Ramos (cell line): Measurements from ENCODE around the gene WDR35.
"Not testable (repeated sequence)": the region's sequence is repeated elsewhere in the genome, so short reads cannot be mapped to it uniquely, and the experiment has no call there.

Experiments
- in situ Hi-C: fragments of 300-500 bp; cut with MboI; formaldehyde crosslinking; loops from one replicate; pipeline ENCODE4 v1.14.3; 2022; ENCODE audit warnings: low sequenced_read_pairs; ENCODE audit not compliant: unreplicated experiment

WDR35 gene

GRCh38 chr2:19947184-19947940, 42.5 kb downstream of the WDR35 start:
- in situ Hi-C loops: no loop called here

GRCh38 chr2:19944205-19944845, 45.6 kb downstream of the WDR35 start:
- in situ Hi-C loops: no loop called here

GRCh38 chr2:19943189-19943588, 46.7 kb downstream of the WDR35 start:
- in situ Hi-C loops: no loop called here

DNA sequence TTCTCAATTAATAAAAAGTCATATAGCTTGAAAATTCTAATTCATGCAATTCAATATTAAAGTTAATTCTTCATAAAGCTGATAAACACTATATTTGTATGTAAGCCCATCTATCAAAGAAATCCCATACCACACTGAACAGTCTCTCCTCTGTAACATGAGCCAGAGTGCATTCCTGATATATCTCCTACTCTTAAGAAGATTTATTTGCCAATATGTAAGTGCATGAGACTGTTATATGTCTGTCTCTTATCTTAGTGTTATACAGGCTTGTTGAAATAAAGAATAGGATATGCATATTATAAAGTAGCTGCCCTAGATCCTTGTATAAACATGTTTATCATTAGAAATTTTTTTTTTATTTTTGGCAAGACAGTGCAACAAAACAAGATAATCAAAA, 47.7 kb downstream of the WDR35 start:
- in situ Hi-C loops: no loop called here

GRCh38 chr2:19937004-19937403, 52.9 kb downstream of the WDR35 start:
- in situ Hi-C loops: no loop called here

- in situ Hi-C loops: no loop called here
These were observed 53.7 kb downstream of the WDR35 start for GRCh38 chr2:19936203-19936602.

GRCh38 chr2:19933351-19933981, 56.4 kb downstream of the WDR35 start:
- in situ Hi-C loops: no loop called here

DNA sequence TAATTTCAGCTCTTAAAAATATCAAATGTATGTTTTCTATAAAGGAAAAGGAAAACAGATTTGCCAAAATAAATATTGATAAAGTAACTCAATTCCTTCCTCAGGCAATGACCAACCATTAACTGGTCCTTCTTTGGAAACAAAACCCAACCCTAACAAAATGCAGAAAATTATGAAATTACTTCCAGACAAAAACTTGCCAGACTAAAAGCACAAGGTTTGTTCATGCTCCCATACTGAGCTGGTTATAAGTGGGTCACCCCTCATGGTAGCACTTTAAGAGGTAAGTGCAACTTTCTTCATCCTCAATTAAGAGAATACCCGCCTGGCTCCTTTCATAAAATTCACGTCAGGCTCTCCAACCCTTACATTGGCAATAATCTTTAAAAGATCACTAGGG, 57.0 kb downstream of the WDR35 start:
- in situ Hi-C loops: no loop called here

DNA sequence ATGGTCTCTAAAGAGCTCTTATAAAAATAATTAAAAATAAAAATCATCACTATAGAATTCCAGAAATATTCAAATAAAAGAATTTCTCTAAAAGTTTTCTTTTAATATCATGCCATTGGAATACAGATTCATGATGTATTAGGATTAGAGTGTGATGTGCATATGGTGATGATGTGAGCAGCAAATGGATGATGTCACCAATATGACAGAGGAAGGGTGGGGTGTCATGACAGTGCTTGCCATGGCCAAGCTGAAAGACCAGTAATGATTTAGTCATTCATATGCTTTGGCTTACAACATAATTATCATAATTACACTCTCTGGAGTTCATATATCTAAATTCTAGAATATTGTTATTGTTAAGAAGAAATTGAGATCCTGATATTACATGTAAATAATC, 60.7 kb downstream of the WDR35 start:
- in situ Hi-C loops: no loop called here

DNA sequence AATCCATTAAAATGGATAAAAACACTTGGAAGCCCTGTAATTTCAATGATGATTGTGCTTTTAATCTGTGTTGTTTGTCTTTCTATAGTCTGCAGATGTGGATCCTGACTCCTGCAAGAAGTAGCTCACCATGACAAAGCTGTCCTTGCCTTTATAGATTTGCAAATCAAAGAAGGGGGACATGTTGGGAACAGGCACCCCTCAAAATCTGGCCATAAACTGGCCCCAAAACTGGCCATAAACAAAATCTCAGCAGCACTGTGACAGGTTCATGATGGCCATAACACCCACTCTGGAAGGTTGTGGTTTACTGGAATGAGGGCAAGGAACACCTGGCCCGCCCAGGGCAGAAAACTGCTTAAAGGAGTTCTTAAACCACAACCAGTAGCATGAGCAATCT, 62.1 kb downstream of the WDR35 start:
- in situ Hi-C loops: not testable (repeated sequence)

- in situ Hi-C loops: not testable (repeated sequence)
These were observed 65.4 kb downstream of the WDR35 start for GRCh38 chr2:19924526-19924925.

DNA sequence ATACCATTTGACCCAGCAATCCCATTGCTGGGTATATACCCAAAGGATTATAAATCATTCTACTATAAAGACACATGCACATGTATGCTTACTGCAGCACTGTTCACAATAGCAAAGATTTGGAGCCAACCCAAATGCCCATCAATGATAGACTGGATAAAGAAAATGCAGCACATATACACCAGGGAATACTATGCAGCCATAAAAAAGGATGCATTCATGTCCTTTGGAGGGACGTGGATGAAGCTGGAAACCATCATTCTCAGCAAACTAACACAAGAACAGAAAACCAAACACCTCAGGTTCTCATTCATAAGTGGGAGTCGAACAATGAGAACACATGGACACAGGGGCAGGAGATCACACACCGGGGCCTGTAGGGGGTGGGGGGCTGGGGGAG, 67.7 kb downstream of the WDR35 start:
- in situ Hi-C loops: not testable (repeated sequence)

- in situ Hi-C loops: no loop called here
These were observed 73.4 kb downstream of the WDR35 start for GRCh38 chr2:19916385-19916950.

- in situ Hi-C loops: no loop called here
These were observed 75.5 kb downstream of the WDR35 start for GRCh38 chr2:19914266-19914975.

DNA sequence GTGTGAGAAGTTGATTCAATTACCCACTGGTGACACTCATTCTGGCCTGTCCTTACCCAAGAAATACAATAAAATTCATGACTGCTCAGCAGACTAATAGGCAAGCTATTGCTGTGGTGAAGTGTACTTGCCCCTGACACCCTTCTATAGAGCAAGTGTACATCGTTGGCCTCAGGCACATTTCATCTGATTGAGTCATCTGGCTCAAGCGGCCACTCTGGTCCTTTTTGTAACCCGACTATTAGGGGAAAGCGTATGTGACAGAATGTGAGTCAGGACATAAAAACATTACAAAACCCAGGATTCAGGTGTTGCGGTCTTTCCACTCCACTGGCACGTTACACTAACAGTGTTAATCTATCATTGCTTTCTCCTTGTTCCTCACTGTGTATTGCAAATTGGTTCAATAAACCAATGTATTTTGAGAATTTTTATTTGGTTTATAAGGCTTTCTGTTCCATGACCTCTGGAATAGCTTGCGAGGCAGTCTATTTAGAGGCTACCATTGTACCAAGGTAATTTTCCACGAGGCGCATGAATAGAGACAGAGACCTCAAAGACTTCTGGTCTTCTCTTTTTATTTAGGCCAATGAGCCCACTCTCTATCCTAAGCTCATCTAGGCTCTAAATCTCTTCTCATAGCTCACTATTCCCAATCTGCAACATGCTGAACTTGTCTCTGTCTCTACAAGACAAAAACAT, 77.9 kb downstream of the WDR35 start:
- in situ Hi-C loops: no loop called here

GRCh38 chr2:19902216-19902740, 87.6 kb downstream of the WDR35 start:
- in situ Hi-C loops: no loop called here

GRCh38 chr2:19901442-19902215, 88.3 kb downstream of the WDR35 start, which contains the start of gene TTC32:
Gene TTC32, minus strand, starts transcription at chr2:19901983. Its CDS starts 129 bp downstream, at chr2:19901854.
- in situ Hi-C loops: no loop called here

DNA sequence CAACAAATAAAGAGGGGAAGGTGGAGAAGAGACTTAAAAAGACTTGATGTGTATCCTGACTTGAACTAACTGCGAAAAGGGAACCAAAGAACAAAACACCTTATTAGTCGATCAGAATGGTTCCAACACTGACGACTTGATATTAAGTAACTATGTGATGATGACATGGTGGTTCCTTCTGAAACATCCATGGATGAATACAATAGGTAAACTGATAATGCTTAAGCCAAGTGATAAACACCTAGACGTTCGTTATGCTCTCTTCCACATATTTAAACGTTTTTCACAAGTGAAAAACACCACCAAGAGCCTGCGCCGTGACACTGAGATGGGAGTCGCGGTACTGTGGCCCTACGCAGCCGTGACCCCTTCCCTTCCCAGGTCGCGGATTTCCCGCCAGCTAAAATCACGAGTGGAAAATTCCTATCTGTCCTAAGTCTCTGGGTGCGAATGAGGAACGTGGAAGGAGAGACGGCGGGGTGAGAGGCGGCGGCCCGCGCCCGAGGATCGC, 88.9 kb downstream of the WDR35 start:
- in situ Hi-C loops: no loop called here
